ENCODE results near the gene PRLH. TPM values are rescaled to one million over a fixed set of nuclear protein-coding genes. Genes with fewer than 3 reads are reported as not detected.
"Not testable (repeated sequence)": the region's sequence is repeated elsewhere in the genome, so short reads cannot be mapped to it uniquely, and the experiment has no call there.

Gene PRLH
- polyA plus RNA-seq, 1 donor: not detected

DNA sequence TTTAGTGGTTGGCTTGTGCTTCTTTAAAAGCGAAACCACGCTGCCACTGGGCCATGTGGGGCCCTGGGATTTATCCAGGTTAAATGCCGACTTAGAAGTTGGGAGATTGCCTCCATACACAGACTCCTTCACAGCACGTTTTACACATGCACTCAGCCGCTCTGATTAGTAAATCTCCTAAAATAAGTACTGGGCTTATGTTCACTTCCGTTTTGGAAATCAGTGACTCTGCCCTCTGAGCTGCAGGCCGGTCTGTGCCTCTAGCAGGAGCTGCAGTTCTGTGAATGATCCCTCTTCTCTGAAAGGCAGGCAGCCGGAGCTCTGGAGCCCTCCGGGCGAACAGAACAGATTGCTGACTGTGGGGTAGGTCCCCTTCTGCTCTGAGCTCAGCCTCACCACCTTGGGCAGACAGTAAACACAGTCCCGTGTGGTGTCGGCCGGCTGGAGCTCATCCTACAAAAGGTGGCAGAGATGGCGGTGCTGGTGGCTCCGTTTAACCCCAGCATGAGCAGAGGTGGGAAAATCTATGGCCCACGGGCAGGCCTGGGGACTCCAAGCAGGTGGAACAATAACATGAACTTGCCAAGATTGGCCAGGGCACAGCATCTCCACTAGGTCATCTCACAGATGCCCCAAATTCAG, 34.0 kb downstream of the PRLH start:
- DNase-seq (ENCODE audit: low read depth): peak; percentile 55

GRCh38 chr2:237601453-237602116, 35.2 kb downstream of the PRLH start:
- no peak for DNase-seq (ENCODE audit: low read depth)

- no peak for DNase-seq (ENCODE audit: low read depth)
Measured at GRCh38 chr2:237602409-237602808, 36.0 kb downstream of the PRLH start.

DNA sequence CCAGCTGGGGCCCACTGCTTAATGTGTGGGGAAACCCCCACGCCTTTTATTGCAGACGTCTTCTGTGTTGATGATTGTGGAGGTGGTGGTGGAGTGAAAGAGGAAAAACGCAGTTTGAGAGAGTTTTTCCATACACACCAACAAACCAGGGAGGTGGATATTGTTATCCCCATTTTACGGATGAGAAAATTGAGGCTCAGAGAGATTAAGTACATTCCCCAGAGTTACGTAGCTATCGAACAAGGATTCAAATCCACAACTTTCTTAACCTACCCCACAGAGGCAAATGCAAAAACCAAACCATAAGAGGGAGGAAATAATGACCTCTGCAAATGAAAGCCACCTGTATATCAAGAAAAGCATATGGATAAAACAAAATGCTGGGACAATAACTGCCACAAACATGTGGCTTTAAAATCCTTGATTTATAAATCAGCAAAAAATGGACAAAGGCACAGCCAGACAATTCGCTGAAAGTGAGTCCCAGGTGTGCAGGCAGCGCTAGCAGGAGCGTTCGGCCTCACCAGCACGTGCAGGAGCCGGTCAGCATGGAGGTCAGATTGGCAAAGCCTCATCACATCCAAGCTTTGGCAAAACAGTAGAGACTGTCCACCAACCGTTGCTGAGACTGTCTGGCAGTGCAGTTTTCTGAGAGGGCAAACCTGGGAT, 36.8 kb downstream of the PRLH start:
- no peak for DNase-seq (ENCODE audit: low read depth)

GRCh38 chr2:237603718-237604362, 37.5 kb downstream of the PRLH start:
- peak; percentile 60 for DNase-seq (ENCODE audit: low read depth)

- DNase-seq (ENCODE audit: low read depth): no peak
Measured at GRCh38 chr2:237604391-237604790, 38.0 kb downstream of the PRLH start.

GRCh38 chr2:237604960-237605359, 38.6 kb downstream of the PRLH start:
- no peak for DNase-seq (ENCODE audit: low read depth)

GRCh38 chr2:237606522-237606921, 40.1 kb downstream of the PRLH start:
- DNase-seq (ENCODE audit: low read depth): not testable (repeated sequence)

DNA sequence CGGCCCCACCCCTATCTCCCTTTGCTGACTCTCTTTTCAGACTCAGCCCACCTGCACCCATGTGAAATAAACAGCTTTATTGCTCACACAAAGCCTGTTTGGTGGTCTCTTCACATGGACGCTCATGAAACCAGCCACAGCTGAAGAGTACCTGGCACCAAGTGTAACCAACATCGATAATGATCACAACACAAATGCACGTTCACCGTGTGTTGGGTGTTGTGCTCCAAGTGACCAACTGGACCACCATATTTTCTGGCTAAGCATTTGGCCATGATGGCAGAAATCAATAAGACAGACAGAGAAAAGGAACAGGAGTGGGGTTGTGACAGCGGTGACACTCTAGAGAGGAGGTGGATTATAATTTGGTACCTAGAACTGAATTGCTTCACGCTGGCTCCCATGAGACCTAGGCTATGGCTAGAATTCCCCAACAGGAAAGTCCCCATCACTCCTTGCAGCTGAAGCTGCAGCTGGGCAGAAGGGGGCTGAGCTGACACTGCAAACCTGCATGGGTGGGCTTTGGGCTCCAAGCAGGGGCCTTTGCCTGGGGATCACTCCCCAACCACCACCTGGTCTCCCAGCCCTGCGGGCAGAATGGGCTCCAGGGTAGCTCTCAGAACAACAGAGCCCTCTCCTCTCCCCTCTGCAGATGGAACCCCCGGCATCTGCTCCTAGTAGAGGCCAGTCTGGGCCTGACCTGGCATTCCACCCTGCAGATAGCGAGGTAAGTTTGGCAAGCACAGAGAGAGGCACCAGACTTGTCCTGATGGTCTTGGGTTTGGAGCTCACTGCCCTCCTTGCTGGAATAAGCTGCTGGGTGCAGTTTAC, 46.4 kb downstream of the PRLH start:
- no peak for DNase-seq (ENCODE audit: low read depth)

DNA sequence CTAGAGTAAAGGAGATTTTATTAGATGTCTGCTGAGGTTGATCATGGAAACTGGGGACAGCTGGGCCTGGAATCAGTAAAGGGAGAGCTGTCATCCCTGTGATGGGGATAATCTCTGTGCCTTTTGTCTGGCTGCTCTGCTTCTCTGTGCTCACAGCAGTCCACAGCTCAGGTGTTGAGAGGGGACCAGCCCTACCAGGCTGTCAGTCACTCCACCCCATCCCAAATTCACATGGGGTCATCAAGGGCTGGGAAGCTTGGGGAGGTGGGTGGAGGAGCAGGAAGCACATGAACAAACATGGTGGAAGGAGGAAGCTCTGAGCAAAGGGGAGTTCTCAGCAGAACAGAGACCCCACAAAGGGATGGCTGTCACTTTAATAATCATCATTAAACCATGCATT, 47.3 kb downstream of the PRLH start:
- DNase-seq (ENCODE audit: low read depth): no peak

DNA sequence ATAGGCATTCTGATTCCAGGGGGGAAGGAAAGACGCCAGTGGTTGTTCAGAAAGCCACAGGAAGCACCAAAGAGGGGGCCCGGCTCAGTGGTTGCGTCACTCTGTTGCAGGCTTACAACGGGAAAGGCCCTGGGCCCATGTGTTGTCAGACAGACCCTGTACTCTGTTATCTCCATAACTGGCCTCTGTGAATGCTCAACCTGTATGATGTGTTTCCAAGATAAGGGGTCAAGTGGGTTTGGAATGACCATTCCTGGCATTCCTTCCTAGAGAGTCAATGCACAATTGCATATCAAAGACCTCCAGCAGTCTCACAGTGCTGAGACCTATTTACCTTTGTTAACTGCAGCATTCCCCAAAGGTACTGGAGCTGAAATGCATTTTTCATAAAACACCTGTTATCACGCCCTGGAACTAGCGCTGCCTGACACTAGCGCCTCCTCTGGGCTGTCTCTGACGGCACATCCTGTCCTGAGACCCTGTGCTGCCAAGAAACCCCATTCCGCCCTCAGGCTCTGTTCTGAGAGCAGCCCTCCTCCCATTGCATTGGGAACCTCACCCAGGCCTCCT, 47.9 kb downstream of the PRLH start:
- DNase-seq (ENCODE audit: low read depth): no peak

DNA sequence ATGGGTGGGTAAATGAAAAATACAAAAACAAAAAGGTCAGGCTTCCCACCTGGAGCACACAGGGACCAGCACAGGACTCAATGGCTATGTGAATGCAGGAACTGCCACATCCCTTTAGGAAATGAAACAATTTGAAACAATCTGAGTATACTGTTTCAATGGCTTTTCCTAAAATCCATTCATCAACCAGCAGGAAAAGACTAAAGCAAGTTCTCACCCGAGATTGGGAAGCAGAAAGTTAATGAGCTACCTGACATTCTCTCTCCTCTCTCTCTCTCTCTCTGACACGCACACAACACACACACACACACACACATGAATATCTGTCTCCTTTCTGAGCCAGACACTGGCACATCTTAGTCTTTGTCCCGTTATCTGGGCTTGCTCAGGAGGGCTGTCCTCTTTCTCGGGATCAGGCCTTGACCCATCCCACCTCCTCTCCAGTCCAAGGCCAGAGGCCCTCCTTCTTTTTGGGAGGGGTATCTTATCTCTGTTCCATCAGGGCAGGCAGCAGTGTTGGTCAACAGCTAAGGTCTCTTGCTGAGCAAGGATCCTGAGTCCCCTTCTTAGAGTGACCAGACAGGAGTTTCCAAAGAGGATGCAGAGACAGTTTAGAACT, 49.4 kb downstream of the PRLH start:
- no peak for DNase-seq (ENCODE audit: low read depth)

DNA sequence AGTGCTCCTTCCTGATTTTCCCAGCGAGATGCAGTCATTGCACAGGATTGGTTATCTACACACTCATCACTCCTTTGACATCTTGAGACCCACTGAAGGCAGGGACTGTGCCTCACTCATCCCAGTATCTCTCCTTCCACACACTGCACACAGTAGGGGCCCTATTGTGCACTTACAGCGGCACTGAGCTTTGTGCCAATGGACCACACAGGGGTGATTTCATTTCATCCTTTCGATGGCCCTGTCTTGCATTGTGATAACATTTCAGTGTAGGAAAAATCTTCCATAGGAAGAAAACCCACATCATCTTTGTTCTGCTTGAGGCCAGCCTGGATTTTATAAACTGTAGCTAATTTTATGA, 50.0 kb downstream of the PRLH start:
- DNase-seq (ENCODE audit: low read depth): no peak

Other genes starting within 250 kb of the PRLH start
- gene COL6A3, start 152.4 kb upstream of the PRLH start, polyA plus RNA-seq (ENCODE audit: insufficient read length): 178 TPM
- 1.0 TPM for gene MLPH, start 79.3 kb upstream of the PRLH start, polyA plus RNA-seq (ENCODE audit: insufficient read length)
- 4.1 TPM for gene RAB17, start 24.2 kb downstream of the PRLH start, polyA plus RNA-seq (ENCODE audit: insufficient read length)
- gene LRRFIP1, start 61.0 kb downstream of the PRLH start, polyA plus RNA-seq (ENCODE audit: insufficient read length): 168 TPM
- 0.59 TPM for gene RBM44, start 232.2 kb downstream of the PRLH start, polyA plus RNA-seq (ENCODE audit: insufficient read length)

Measured in forelimb muscle (tissue), 1 donor.